ENCODE data around the gene FBXL3. TPM values are rescaled to one million over a fixed set of nuclear protein-coding genes. Genes with fewer than 3 reads are reported as not detected.

Gene FBXL3
- total and polyA plus RNA-seq, 2 of the 8 experiments (the other 6 are each of a cell fraction or from before 2014, with no cell fraction given), result 4.9 to 14.9 TPM

DNA sequence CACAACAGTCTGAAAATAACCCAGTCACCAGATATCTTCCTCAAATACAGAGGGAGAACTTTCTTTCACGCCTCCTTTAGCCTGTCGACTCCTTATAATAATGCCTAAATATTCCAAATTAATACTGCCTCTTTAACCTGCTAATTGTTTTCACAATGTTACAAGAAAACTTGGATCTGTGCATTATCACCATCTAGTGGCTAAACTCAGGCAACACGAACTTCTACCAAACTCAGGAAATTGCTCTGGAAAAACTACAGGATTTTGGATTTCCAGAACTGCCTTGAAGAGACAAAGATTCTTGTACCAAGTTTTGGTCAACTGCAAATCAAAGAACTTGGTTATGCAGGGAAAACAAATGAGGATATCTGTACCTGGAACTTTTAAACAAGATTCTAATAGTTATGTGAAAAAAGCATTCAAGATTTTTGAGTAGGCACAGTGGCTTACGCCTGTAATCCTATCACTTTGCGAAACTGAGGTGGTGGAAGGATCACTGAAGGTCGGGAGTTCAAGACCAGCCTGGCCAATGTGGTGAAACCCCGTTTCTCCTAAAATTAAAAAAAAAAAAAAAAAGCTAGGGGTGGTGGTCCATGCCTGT lies 24.3 kb downstream of the FBXL3 start:
- Histone ChIP-seq H4K20me1 (replicated peaks in 1 of 2; ENCODE audit: control insufficient read depth in 1 of 2, insufficient read depth in 2 of 2, low read length in 2 of 2) (peaks cover 0 to 1% of the 10 kb centered on the region in 2 experiments), H2BK120ac (replicated peaks; ENCODE audit: low read depth, low read length) (no peak overlapping the region), H2BK20ac (ENCODE audit: low read length) (no peak overlapping the region), H3K4ac (replicated peaks; ENCODE audit: insufficient read length, low read depth, low read length) (no peak overlapping the region), H3K79me2 (ENCODE audit: control insufficient read depth in 1 of 2, insufficient read depth in 2 of 2, low read length in 2 of 2) (no peaks in the 10 kb centered on the region), H2BK15ac (ENCODE audit: low read length) (no peak overlapping the region), H3K23ac (ENCODE audit: insufficient read length) (no peak overlapping the region), H3K36me3 (ENCODE audit: control insufficient read depth in 2 of 4, insufficient read depth in 4 of 4, low read length in 3 of 4) (peaks cover 3 to 26% (median 11%) of the 10 kb centered on the region in 4 experiments; a peak in 7 of 8 replicates), H3K4me2 (ENCODE audit: insufficient read depth in 1 of 2, low read depth in 2 of 2, low read length in 2 of 2) (no peak overlapping the region), H2AFZ (ENCODE audit: low read length) (no peak overlapping the region), H3K9ac (replicated peaks in 1 of 4; ENCODE audit: extremely low read depth in 1 of 4, low read depth in 3 of 4, low read length in 3 of 4) (peak overlapping the region in 1 of 4 experiments; percentile 8; a peak in 1 of 7 replicates), H2AK5ac (ENCODE audit: low read depth, low read length) (no peak overlapping the region), H3K4me1 (replicated peaks in 1 of 4; ENCODE audit: control insufficient read depth in 3 of 4, insufficient read depth in 4 of 4, low read length in 3 of 4) (no peaks in the 10 kb centered on the region), H3K27ac (ENCODE audit: low read depth, low read length) (no peak overlapping the region), H3K14ac (ENCODE audit: insufficient read length) (no peak overlapping the region), H3K9me3 (ENCODE audit: insufficient read depth in 2 of 2, low read depth in 1 of 2, low read length in 1 of 2) (no peaks in the 10 kb centered on the region), H3K4me3 (ENCODE audit: extremely low read depth in 1 of 4, insufficient read depth in 2 of 4, low read depth in 3 of 4, low read length in 4 of 4) (no peak overlapping the region), H2BK5ac (ENCODE audit: low read depth, low read length) (no peak overlapping the region), H3K18ac (ENCODE audit: extremely low read depth, low read length) (no peak overlapping the region), H2BK12ac (ENCODE audit: low read depth, low read length) (no peak overlapping the region), H3K56ac (replicated peaks; ENCODE audit: insufficient read length, low read depth, low read length) (no peak overlapping the region), H3K27me3 (replicated peaks in 1 of 4; ENCODE audit: control insufficient read depth in 3 of 4, extremely low read depth in 1 of 4, insufficient read depth in 3 of 4, low read length in 3 of 4) (no peaks in the 10 kb centered on the region), H4K8ac (ENCODE audit: extremely low read depth, insufficient read depth, low read length) (no peak overlapping the region), H4K5ac (ENCODE audit: insufficient read length, low read depth, low read length) (no peak overlapping the region), H3K79me1 (ENCODE audit: low read depth, low read length) (no peaks in the 10 kb centered on the region; the same call in 1 of the 2 replicates), H3K23me2 (ENCODE audit: low read depth, low read length) (no peaks in the 10 kb centered on the region), H4K91ac (replicated peaks; ENCODE audit: insufficient read length, low read length) (no peak overlapping the region)
- TF ChIP-seq, protein P1, sequence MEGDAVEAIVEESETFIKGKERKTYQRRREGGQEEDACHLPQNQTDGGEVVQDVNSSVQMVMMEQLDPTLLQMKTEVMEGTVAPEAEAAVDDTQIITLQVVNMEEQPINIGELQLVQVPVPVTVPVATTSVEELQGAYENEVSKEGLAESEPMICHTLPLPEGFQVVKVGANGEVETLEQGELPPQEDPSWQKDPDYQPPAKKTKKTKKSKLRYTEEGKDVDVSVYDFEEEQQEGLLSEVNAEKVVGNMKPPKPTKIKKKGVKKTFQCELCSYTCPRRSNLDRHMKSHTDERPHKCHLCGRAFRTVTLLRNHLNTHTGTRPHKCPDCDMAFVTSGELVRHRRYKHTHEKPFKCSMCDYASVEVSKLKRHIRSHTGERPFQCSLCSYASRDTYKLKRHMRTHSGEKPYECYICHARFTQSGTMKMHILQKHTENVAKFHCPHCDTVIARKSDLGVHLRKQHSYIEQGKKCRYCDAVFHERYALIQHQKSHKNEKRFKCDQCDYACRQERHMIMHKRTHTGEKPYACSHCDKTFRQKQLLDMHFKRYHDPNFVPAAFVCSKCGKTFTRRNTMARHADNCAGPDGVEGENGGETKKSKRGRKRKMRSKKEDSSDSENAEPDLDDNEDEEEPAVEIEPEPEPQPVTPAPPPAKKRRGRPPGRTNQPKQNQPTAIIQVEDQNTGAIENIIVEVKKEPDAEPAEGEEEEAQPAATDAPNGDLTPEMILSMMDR (IDR thresholded peaks at IDR 0.05; ENCODE audit: control extremely low read depth in 1 of 3, insufficient read depth in 1 of 3, low read depth in 1 of 3, low read length in 3 of 3), result peak in 2 of 3 experiments; percentile 47 to 65; a peak in 2 of 4 replicates
- TF ChIP-seq POLR2A (IDR thresholded peaks at IDR 0.05; ENCODE audit: control extremely low read depth in 1 of 2, low read depth in 2 of 2, low read length in 2 of 2) (no peak), RAD21 (IDR thresholded peaks at IDR 0.05 in 1 of 2, conservative IDR thresholded peaks at IDR 0.05 in 1 of 2; ENCODE audit: low read depth in 2 of 2, low read length in 2 of 2) (peak; percentile 47 to 59), CTBP2 (IDR thresholded peaks at IDR 0.05; ENCODE audit: borderline replicate concordance, insufficient read depth, insufficient read length, low read length) (no peak), SIX5 (IDR thresholded peaks at IDR 0.05; ENCODE audit: low read depth, low read length) (no peak), TEAD4 (IDR thresholded peaks at IDR 0.05; ENCODE audit: low read depth, low read length) (no peak), CHD2 (IDR thresholded peaks at IDR 0.05; ENCODE audit: low read length) (no peak)
- CTCF ChIA-PET (ENCODE audit: partially characterized antibody), result interaction anchor here (0.6 to 4.7 kb wide), 23 partner anchors 8 to 1311 kb away, joined by 3 to 26 read pairs (median 3); partner anchors contain the start of gene CLN5
- peak; percentile 83 for FAIRE-seq
- WGBS, 2 experiments (ENCODE audit: extremely low coverage in 1 of 2, insufficient coverage in 1 of 2, insufficient read length in 1 of 2, insufficient replicate concordance in 2 of 2, low coverage in 1 of 2, low lambda C conversion rate in 2 of 2, missing lambda C conversion rate in 1 of 2), result 74% methylated on average over 7 of the region's 7 CpGs; no CpG with 5 or more reads in 1 of the 2 experiments
- POLR2A ChIA-PET (ENCODE audit: partially characterized antibody), result interaction anchor here (0.9 to 1.4 kb wide), 2 partner anchors 10 to 15 kb away, joined by 3 read pairs; no protein-coding TSS in a partner anchor
- DNase-seq (ENCODE audit: low read depth in 1 of 2, low spot score in 2 of 2), result no peak
